CMK (cell line): ENCODE measurements around the gene BMP2K.
A peak's percentile ranks its signal among the peaks of the same experiment; 100 is the strongest.

ENCODE experiments used
- DNase-seq: peaks from one replicate; pipeline ENCODE4 v3.0.0-alpha.2; 2010; ENCODE audit warnings: low read depth

BMP2K gene

GRCh38 chr4:78776079-78776728 is at the start of gene BMP2K:
TSS of gene BMP2K (plus strand) at chr4:78776350. CDS start at chr4:78776544, 194 bp downstream.
- DNase-seq: peak; percentile 56

- DNase-seq: no peak
Measured at GRCh38 chr4:78726546-78726945, 49.6 kb upstream of the BMP2K start.

- peak; percentile 74 for DNase-seq
Measured at GRCh38 chr4:78732332-78733104, 43.6 kb upstream of the BMP2K start.

GRCh38 chr4:78734441-78735162 is 41.5 kb upstream of the BMP2K start:
- DNase-seq: no peak

GRCh38 chr4:78735697-78736096 is 40.5 kb upstream of the BMP2K start:
- no peak for DNase-seq

- no peak for DNase-seq
Measured at GRCh38 chr4:78737035-78737434, 39.1 kb upstream of the BMP2K start.

- no peak for DNase-seq
Measured at GRCh38 chr4:78737973-78738372, 38.2 kb upstream of the BMP2K start.

- no peak for DNase-seq
Measured at GRCh38 chr4:78742300-78742699, 33.9 kb upstream of the BMP2K start.

GRCh38 chr4:78747475-78747922 is 28.7 kb upstream of the BMP2K start:
- no peak for DNase-seq

GRCh38 chr4:78748381-78748780 is 27.8 kb upstream of the BMP2K start:
- DNase-seq: no peak

GRCh38 chr4:78749258-78749971 is 26.7 kb upstream of the BMP2K start:
- DNase-seq: no peak

GRCh38 chr4:78749972-78750727 is 26.0 kb upstream of the BMP2K start:
- no peak for DNase-seq

- no peak for DNase-seq
Measured at GRCh38 chr4:78753091-78753490, 23.1 kb upstream of the BMP2K start.

GRCh38 chr4:78754872-78755271 is 21.3 kb upstream of the BMP2K start:
- DNase-seq: no peak

GRCh38 chr4:78756137-78756536 is 20.0 kb upstream of the BMP2K start:
- DNase-seq: no peak

- DNase-seq: no peak
Measured at GRCh38 chr4:78756776-78757175, 19.4 kb upstream of the BMP2K start.

- no peak for DNase-seq
Measured at GRCh38 chr4:78757574-78757973, 18.6 kb upstream of the BMP2K start.

- no peak for DNase-seq
Measured at GRCh38 chr4:78758085-78758484, 18.1 kb upstream of the BMP2K start.

- no peak for DNase-seq
Measured at GRCh38 chr4:78762529-78762928, 13.6 kb upstream of the BMP2K start.

- no peak for DNase-seq
Measured at GRCh38 chr4:78763251-78763650, 12.9 kb upstream of the BMP2K start.

- no peak for DNase-seq
Measured at GRCh38 chr4:78763763-78764387, 12.3 kb upstream of the BMP2K start.
